GM23338 (cell line): ENCODE data around the gene TWIST2. TPM values are rescaled to one million over a fixed set of nuclear protein-coding genes. Genes with fewer than 3 reads are reported as not detected.

Experiments used
- ATAC-seq: fragments of 200-7000 bp; cut with Tn5 transposase; 3 replicates; pipeline ENCODE4 v1.9.1; 2020
- DNase-seq: peaks from one replicate; pipeline ENCODE4 v3.0.0-alpha.2; 2015; ENCODE audit warnings: low spot score
- H2AFZ ChIP-seq: fragments of 200-600 bp; sonication (generic); 2 replicates; pipeline ENCODE4 v1.8.0; 2016; ENCODE audit warnings: antibody characterized with exemption, mild to moderate bottlenecking, moderate library complexity
- H3F3A ChIP-seq: fragments of 200-600 bp; sonication (generic); replicated peaks from 2 replicates; pipeline ENCODE4 v1.8.0; 2017; ENCODE audit warnings: antibody characterized with exemption, mixed run types, low read depth
- H3K27ac ChIP-seq: fragments of 200-600 bp; sonication (generic); 2 replicates; pipeline ENCODE4 v1.6.1; 2016; ENCODE audit warnings: low read depth
- H3K27me3 ChIP-seq: fragments of 200-600 bp; sonication (generic); 2 replicates; pipeline ENCODE4 v1.8.0; 2016; ENCODE audit warnings: mild to moderate bottlenecking, mixed run types, moderate library complexity; ENCODE audit not compliant: insufficient read depth
- H3K36me3 ChIP-seq: fragments of 200-600 bp; sonication (generic); 2 replicates; pipeline ENCODE4 v1.8.0; 2016; ENCODE audit warnings: mild to moderate bottlenecking; ENCODE audit not compliant: insufficient read depth
- H3K4me1 ChIP-seq: fragments of 200-600 bp; sonication (generic); 2 replicates; pipeline ENCODE4 v1.8.0; 2016; ENCODE audit warnings: mild to moderate bottlenecking, moderate library complexity; ENCODE audit not compliant: insufficient read depth
- H3K4me2 ChIP-seq: fragments of 200-600 bp; sonication (generic); 2 replicates; pipeline ENCODE4 v1.7.1; 2017; ENCODE audit warnings: mixed run types
- H3K4me3 ChIP-seq: fragments of 200-600 bp; sonication (generic); 2 replicates; pipeline ENCODE4 v1.6.1; 2016; ENCODE audit warnings: mixed run types
- H3K79me2 ChIP-seq: fragments of 200-600 bp; sonication (generic); replicated peaks from 2 replicates; pipeline ENCODE4 v1.8.0; 2017; ENCODE audit warnings: mild to moderate bottlenecking; ENCODE audit not compliant: insufficient read depth
- H3K9me2 ChIP-seq: fragments of 200-600 bp; sonication (generic); 2 replicates; pipeline ENCODE4 v1.8.0; 2017; ENCODE audit not compliant: insufficient read depth
- H4K20me1 ChIP-seq: fragments of 200-600 bp; sonication (generic); replicated peaks from 2 replicates; pipeline ENCODE4 v1.8.0; 2017; ENCODE audit warnings: mild to moderate bottlenecking; ENCODE audit not compliant: insufficient read depth
- H3K27ac Mint-ChIP-seq: 2 replicates; pipeline ENCODE4 v1.8.0; 2020; ENCODE audit warnings: inconsistent platforms, mild to moderate bottlenecking, moderate library complexity, mixed read lengths
- H3K27me3 Mint-ChIP-seq: 3 replicates; pipeline ENCODE4 v1.8.0; 2022; ENCODE audit warnings: low read depth, mild to moderate bottlenecking, moderate library complexity, mixed read lengths, inconsistent platforms; ENCODE audit not compliant: insufficient read depth, poor library complexity
- H3K36me3 Mint-ChIP-seq: 3 replicates; pipeline ENCODE4 v1.8.0; 2021; ENCODE audit warnings: low read depth, mild to moderate bottlenecking, inconsistent platforms, moderate library complexity, mixed read lengths
- H3K4me1 Mint-ChIP-seq: 3 replicates; pipeline ENCODE4 v1.8.0; 2020; ENCODE audit warnings: mild to moderate bottlenecking, inconsistent platforms, mixed read lengths
- H3K4me3 Mint-ChIP-seq: 3 replicates; pipeline ENCODE4 v1.8.0; 2021; ENCODE audit warnings: moderate library complexity, mild to moderate bottlenecking, inconsistent platforms, mixed read lengths
- H3K9me3 Mint-ChIP-seq: 3 replicates; pipeline ENCODE4 v1.8.0; 2020; ENCODE audit warnings: moderate library complexity, mild to moderate bottlenecking, inconsistent platforms, mixed read lengths
- CREB1 ChIP-seq: fragments of 250-450 bp; sonication (Bioruptor Pico); IDR thresholded peaks from 2 replicates; pipeline ENCODE4 v1.5.0; 2020; ENCODE audit warnings: low read depth, mild to moderate bottlenecking, moderate library complexity
- CTCF ChIP-seq, 2 experiments: fragments of 200-600 bp in 1 of 2; sonication (generic) in 1 of 2; conservative IDR thresholded peaks; 2 replicates each; pipeline versions ENCODE4 v1.5.1 to v1.6.1; 2016 to 2017; ENCODE audit warnings: antibody characterized with exemption in 2 of 2, low read depth in 2 of 2, mild to moderate bottlenecking in 2 of 2, moderate library complexity in 1 of 2
- EZH2 ChIP-seq: fragments of 200-600 bp; sonication (generic); IDR thresholded peaks from one replicate; pipeline ENCODE4 v1.8.0; 2017; ENCODE audit warnings: antibody characterized with exemption, mild to moderate bottlenecking, low read depth; ENCODE audit not compliant: unreplicated experiment
- EZH2phosphoT487 ChIP-seq: fragments of 200-600 bp; sonication (generic); IDR thresholded peaks from one replicate; pipeline ENCODE4 v1.8.1; 2018; ENCODE audit warnings: antibody characterized with exemption; ENCODE audit not compliant: unreplicated experiment
- JUNB ChIP-seq: IDR thresholded peaks from one replicate; pipeline ENCODE4 v1.6.1; 2016; ENCODE audit warnings: antibody characterized with exemption; ENCODE audit not compliant: unreplicated experiment
- REST ChIP-seq: IDR thresholded peaks from one replicate; pipeline ENCODE4 v1.6.1; 2018; ENCODE audit warnings: antibody characterized with exemption; ENCODE audit not compliant: unreplicated experiment
- STAT1 ChIP-seq: IDR thresholded peaks from one replicate; pipeline ENCODE4 v1.6.1; 2016; ENCODE audit warnings: antibody characterized with exemption; ENCODE audit not compliant: unreplicated experiment
- ZNF114 ChIP-seq: fragments of 250-450 bp; sonication (Bioruptor Pico); IDR thresholded peaks from 2 replicates; pipeline ENCODE4 v1.5.0; 2020; ENCODE audit warnings: mild to moderate bottlenecking, moderate library complexity
- ZNF331 ChIP-seq: fragments of 250-450 bp; sonication (Bioruptor Pico); IDR thresholded peaks from 2 replicates; pipeline ENCODE4 v1.5.0; 2020; ENCODE audit warnings: low read depth, mild to moderate bottlenecking, moderate library complexity
- ZNF462 ChIP-seq: fragments of 250-450 bp; sonication (Bioruptor Pico); IDR thresholded peaks from 2 replicates; pipeline ENCODE4 v1.5.0; 2020; ENCODE audit warnings: mild to moderate bottlenecking, moderate library complexity
- polyA plus RNA-seq: library from polyadenylated mRNA; unstranded; fragments of >200 nt; fragmentation: Nextera tagmentation; extraction: Ambion mirVana; gene quantifications from 2 replicates; pipeline ENCODE4 v1.2.1, GENCODE V29; 2016
- total RNA-seq: library from RNA; depleted of rRNA; stranded (reverse); fragments of >200 nt; shearing (Covaris generic); gene quantifications from 2 replicates; pipeline ENCODE4 v1.2.3, GENCODE V29; 2014

Gene TWIST2
- total and polyA plus RNA-seq, 2 experiments from 2014 or later = 7.0 to 12.5 TPM

GRCh38 chr2:238896641-238897040 is 48.8 kb downstream of the TWIST2 start:
- H3K36me3 Mint-ChIP-seq = no peaks in the 10 kb centered on the region
- no peaks in the 10 kb centered on the region for H3K27me3 Mint-ChIP-seq
- Histone ChIP-seq H3K4me2 (no peak overlapping the region), H3F3A (no peaks in the 10 kb centered on the region), H3K9me2 (no peaks in the 10 kb centered on the region), H3K79me2 (no peaks in the 10 kb centered on the region), H3K36me3 (no peaks in the 10 kb centered on the region), H3K4me1 (no peaks in the 10 kb centered on the region), H2AFZ (no peak overlapping the region), H3K4me3 (no peak overlapping the region), H3K27me3 (no peaks in the 10 kb centered on the region), H4K20me1 (no peaks in the 10 kb centered on the region), H3K27ac (no peak overlapping the region)
- no peaks in the 10 kb centered on the region for H3K9me3 Mint-ChIP-seq
- TF ChIP-seq ZNF462 (CRISPR knock-in tag) (no peak), JUNB (no peak), ZNF114 (CRISPR knock-in tag) (no peak), CREB1 (CRISPR knock-in tag) (no peak), STAT1 (no peak), ZNF331 (CRISPR knock-in tag) (no peak), EZH2 (no peak), EZH2phosphoT487 (no peak), REST (no peak), CTCF (conservative IDR thresholded peaks at IDR 0.05; ENCODE audit: low read depth in 2 of 2) (no peak)
- no peak overlapping the region for H3K27ac Mint-ChIP-seq
- no peak overlapping the region for H3K4me3 Mint-ChIP-seq
- peaks cover 11% of the 10 kb centered on the region for H3K4me1 Mint-ChIP-seq
- ATAC-seq (no peak), DNase-seq (no peak)
